HepG2 (cell line): ENCODE data around the gene AUNIP. TPM values are rescaled to one million over a fixed set of nuclear protein-coding genes. Genes with fewer than 3 reads are reported as not detected.

Source experiments
- AGO1 ChIP-seq: fragments of 200-400 bp; formaldehyde crosslinking; IDR thresholded peaks from 2 replicates; pipeline ENCODE4 v1.6.1; 2017; ENCODE audit warnings: mild to moderate bottlenecking, low read depth, low read length, moderate library complexity; ENCODE audit not compliant: poor library complexity, severe bottlenecking
- CREB1 ChIP-seq, 2 experiments: fragments of 450-650 bp in 1 of 2; IDR thresholded peaks; 2 replicates each; pipeline ENCODE4 v1.6.1; 2016 to 2017; ENCODE audit warnings: control low read depth in 1 of 2, mild to moderate bottlenecking in 1 of 2, missing compliant biosample characterization in 1 of 2, missing genetic modification characterization in 1 of 2
- DR1 ChIP-seq: sonication (generic); formaldehyde crosslinking; IDR thresholded peaks from 2 replicates; pipeline ENCODE4 v1.8.0; 2021; ENCODE audit warnings: mild to moderate bottlenecking, missing genetic modification reagents, inconsistent platforms
- EEA1 ChIP-seq: sonication (generic); formaldehyde crosslinking; IDR thresholded peaks from 2 replicates; pipeline ENCODE4 v1.5.1; 2020; ENCODE audit warnings: mild to moderate bottlenecking, missing genetic modification reagents, borderline replicate concordance
- ELF4 ChIP-seq: sonication (generic); formaldehyde crosslinking; IDR thresholded peaks from 2 replicates; pipeline ENCODE4 v1.5.0; 2020; ENCODE audit warnings: missing genetic modification reagents, mild to moderate bottlenecking, moderate library complexity, borderline replicate concordance
- GATAD2A ChIP-seq: IDR thresholded peaks from 2 replicates; pipeline ENCODE4 v1.6.1; 2016
- KLF6 ChIP-seq: IDR thresholded peaks from 2 replicates; pipeline ENCODE4 v1.8.0; 2016; ENCODE audit warnings: missing biosample characterization, missing genetic modification reagents
- MTF1 ChIP-seq: sonication (generic); formaldehyde crosslinking; IDR thresholded peaks from 2 replicates; pipeline ENCODE4 v1.5.0; 2020; ENCODE audit warnings: missing genetic modification reagents
- PRMT3 ChIP-seq: sonication (generic); formaldehyde crosslinking; IDR thresholded peaks from 2 replicates; pipeline ENCODE4 v1.8.1; 2022; ENCODE audit warnings: low read depth, mild to moderate bottlenecking, moderate library complexity, missing genetic modification reagents, borderline replicate concordance
- SMARCE1 ChIP-seq: fragments of 450-650 bp; IDR thresholded peaks from 2 replicates; pipeline ENCODE4 v1.6.1; 2017; ENCODE audit warnings: borderline replicate concordance
- THAP11 ChIP-seq: IDR thresholded peaks from 2 replicates; pipeline ENCODE4 v1.6.1; 2016; ENCODE audit warnings: missing biosample characterization, missing genetic modification reagents
- ZC3H13 ChIP-seq: sonication (generic); formaldehyde crosslinking; IDR thresholded peaks from 2 replicates; pipeline ENCODE4 v1.8.1; 2023; ENCODE audit warnings: mild to moderate bottlenecking, missing genetic modification reagents, moderate library complexity
- ZFP90 ChIP-seq: sonication (generic); formaldehyde crosslinking; IDR thresholded peaks from 2 replicates; pipeline ENCODE4 v1.8.0; 2022; ENCODE audit warnings: missing genetic modification reagents, mild to moderate bottlenecking, inconsistent platforms, borderline replicate concordance
- ZNF234 ChIP-seq: sonication (generic); formaldehyde crosslinking; conservative IDR thresholded peaks from 2 replicates; pipeline ENCODE4 v1.5.1; 2020; ENCODE audit warnings: mild to moderate bottlenecking, missing genetic modification reagents
- ZNF543 ChIP-seq: sonication (generic); formaldehyde crosslinking; IDR thresholded peaks from 2 replicates; pipeline ENCODE4 v1.4.0; 2020; ENCODE audit warnings: mild to moderate bottlenecking, missing genetic modification reagents
- ZNF75D ChIP-seq: sonication (generic); formaldehyde crosslinking; IDR thresholded peaks from 2 replicates; pipeline ENCODE4 v1.8.1; 2023; ENCODE audit warnings: missing genetic modification reagents, mild to moderate bottlenecking, borderline replicate concordance
- ZNF773 ChIP-seq: sonication (generic); formaldehyde crosslinking; IDR thresholded peaks from 2 replicates; pipeline ENCODE4 v1.4.0; 2020; ENCODE audit warnings: missing genetic modification reagents, borderline replicate concordance
- ZSCAN22 ChIP-seq: sonication (generic); formaldehyde crosslinking; IDR thresholded peaks from 2 replicates; pipeline ENCODE4 v1.4.0; 2020; ENCODE audit warnings: mild to moderate bottlenecking, missing genetic modification reagents
- ZZZ3 ChIP-seq: sonication (generic); formaldehyde crosslinking; IDR thresholded peaks from 2 replicates; pipeline ENCODE4 v1.4.0; 2020; ENCODE audit warnings: missing genetic modification reagents, mild to moderate bottlenecking, borderline replicate concordance
- polyA plus RNA-seq, 8 experiments: library from polyadenylated mRNA; depleted of rRNA in 3 of 8; stranded (reverse) in 7 of 8; unstranded in 1 of 8; fragments of >200 nt; fragmentation: Illumina TruSeq in 4 of 8; extraction: Trizol in 4 of 8; gene quantifications; 2 replicates each; pipeline versions ENCODE4 v1.2.1 to v1.2.3, GENCODE V29; 2011 to 2016; ENCODE audit warnings: low read depth in 4 of 8, missing spikeins in 1 of 8, mixed read lengths in 1 of 8; ENCODE audit not compliant: insufficient read depth in 1 of 8
- total RNA-seq, 5 experiments: library from RNA; depleted of rRNA; stranded (reverse); fragments of >200 nt; fragmentation: Illumina TruSeq; extraction: Trizol; gene quantifications; 2 replicates each; pipeline ENCODE4 v1.2.3, GENCODE V29; 2016; ENCODE audit warnings: low read depth in 1 of 5
- TF ChIP-seq, protein P1 (sequence below): sonication (generic); formaldehyde crosslinking; IDR thresholded peaks from 2 replicates; pipeline ENCODE4 v1.4.0; 2020; ENCODE audit warnings: missing genetic modification reagents, mild to moderate bottlenecking, borderline replicate concordance
- TF ChIP-seq, protein P2 (sequence below): sonication (generic); formaldehyde crosslinking; IDR thresholded peaks from 2 replicates; pipeline ENCODE4 v1.4.0; 2020; ENCODE audit warnings: mild to moderate bottlenecking, missing genetic modification reagents
- TF ChIP-seq, protein P3 (sequence below): sonication (generic); formaldehyde crosslinking; IDR thresholded peaks from 2 replicates; pipeline ENCODE4 v1.5.1; 2020; ENCODE audit warnings: mild to moderate bottlenecking, moderate library complexity, missing genetic modification reagents

Gene AUNIP
- total and polyA plus RNA-seq, 2 of the 13 experiments (the other 11 are each of a cell fraction or from before 2014, with no cell fraction given): 3.8 to 12.3 TPM

DNA sequence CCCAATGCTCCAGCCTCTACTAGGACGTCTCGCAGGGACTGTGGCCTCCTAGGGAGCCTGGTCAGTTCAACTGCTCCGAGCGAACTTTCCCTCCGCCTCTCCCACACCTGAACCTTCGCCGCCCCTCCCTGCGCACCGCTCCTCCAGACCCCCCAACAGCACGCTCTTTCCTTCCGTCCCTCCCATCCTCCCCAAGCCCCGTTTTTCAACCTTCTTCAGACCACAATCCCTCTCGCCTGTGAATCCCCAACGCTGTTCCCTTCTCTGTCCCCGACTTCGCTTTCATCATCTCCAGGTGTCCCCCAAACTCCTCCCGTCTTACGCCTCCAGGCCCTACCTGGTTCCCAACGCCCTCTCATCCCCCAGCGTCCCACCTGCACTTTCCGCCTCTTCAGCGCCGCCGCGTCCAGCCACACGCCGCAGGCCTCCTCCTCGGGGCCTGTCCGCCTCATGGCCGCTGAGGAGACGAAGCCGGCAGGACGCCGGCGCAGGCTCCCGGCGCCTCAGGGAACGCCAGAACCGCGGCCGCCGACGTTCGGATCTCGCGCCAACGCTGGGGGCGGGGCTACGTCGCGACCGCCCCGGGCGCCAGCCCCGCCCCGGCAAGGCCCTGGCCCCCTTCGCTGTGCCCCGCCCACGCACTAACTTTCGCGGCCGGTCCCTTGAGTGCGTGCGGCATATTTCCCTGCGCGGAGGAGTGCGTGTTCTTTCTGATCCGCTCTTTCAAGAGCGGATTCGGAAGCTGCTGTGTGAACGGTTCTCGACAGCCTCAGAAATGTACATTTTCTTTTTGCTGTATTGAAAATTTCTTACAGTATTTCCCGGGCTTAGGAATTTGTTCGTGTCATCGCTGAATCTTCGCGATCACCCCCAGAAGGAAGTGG lies at the start of gene AUNIP (continued):
- TF ChIP-seq ZNF75D (CRISPR knock-in tag) (no peak), CREB1 (IDR thresholded peaks at IDR 0.05) (no peak; the same call in 1 of the 2 replicates), CREB1 (CRISPR knock-in tag; IDR thresholded peaks at IDR 0.05) (no peak), ZSCAN22 (CRISPR knock-in tag) (no peak; the same call in 1 of the 2 replicates), KLF6 (CRISPR knock-in tag) (peak; percentile 34; the same call in 1 of the 2 replicates), THAP11 (peak; percentile 71), SMARCE1 (no peak), ELF4 (CRISPR knock-in tag) (no peak; the same call in 1 of the 2 replicates), MTF1 (CRISPR knock-in tag) (peak; percentile 63; the same call in 1 of the 2 replicates), ZNF543 (no peak; the same call in 1 of the 2 replicates), ZZZ3 (CRISPR knock-in tag) (no peak), EEA1 (CRISPR knock-in tag) (peak; percentile 74; the same call in 1 of the 2 replicates), PRMT3 (CRISPR knock-in tag) (no peak), ZNF773 (CRISPR knock-in tag) (no peak), DR1 (CRISPR knock-in tag) (peak; percentile 55; the same call in 1 of the 2 replicates), AGO1 (peak; percentile 37), ZC3H13 (CRISPR knock-in tag) (peak; percentile 95), ZFP90 (CRISPR knock-in tag) (peak; percentile 85), ZNF234 (CRISPR knock-in tag) (no peak), GATAD2A (peak; percentile 77)
- TF ChIP-seq, protein P1, sequence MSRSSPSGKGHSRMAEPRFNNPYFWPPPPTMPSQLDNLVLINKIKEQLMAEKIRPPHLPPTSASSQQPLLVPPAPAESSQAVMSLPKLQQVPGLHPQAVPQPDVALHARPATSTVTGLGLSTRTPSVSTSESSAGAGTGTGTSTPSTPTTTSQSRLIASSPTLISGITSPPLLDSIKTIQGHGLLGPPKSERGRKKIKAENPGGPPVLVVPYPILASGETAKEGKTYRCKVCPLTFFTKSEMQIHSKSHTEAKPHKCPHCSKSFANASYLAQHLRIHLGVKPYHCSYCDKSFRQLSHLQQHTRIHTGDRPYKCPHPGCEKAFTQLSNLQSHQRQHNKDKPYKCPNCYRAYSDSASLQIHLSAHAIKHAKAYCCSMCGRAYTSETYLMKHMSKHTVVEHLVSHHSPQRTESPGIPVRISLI: no peak; the same call in 1 of the 2 replicates
- TF ChIP-seq, protein P2, sequence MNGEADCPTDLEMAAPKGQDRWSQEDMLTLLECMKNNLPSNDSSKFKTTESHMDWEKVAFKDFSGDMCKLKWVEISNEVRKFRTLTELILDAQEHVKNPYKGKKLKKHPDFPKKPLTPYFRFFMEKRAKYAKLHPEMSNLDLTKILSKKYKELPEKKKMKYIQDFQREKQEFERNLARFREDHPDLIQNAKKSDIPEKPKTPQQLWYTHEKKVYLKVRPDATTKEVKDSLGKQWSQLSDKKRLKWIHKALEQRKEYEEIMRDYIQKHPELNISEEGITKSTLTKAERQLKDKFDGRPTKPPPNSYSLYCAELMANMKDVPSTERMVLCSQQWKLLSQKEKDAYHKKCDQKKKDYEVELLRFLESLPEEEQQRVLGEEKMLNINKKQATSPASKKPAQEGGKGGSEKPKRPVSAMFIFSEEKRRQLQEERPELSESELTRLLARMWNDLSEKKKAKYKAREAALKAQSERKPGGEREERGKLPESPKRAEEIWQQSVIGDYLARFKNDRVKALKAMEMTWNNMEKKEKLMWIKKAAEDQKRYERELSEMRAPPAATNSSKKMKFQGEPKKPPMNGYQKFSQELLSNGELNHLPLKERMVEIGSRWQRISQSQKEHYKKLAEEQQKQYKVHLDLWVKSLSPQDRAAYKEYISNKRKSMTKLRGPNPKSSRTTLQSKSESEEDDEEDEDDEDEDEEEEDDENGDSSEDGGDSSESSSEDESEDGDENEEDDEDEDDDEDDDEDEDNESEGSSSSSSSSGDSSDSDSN (CRISPR knock-in tag): peak; percentile 77; the same call in 1 of the 2 replicates
- TF ChIP-seq, protein P3, sequence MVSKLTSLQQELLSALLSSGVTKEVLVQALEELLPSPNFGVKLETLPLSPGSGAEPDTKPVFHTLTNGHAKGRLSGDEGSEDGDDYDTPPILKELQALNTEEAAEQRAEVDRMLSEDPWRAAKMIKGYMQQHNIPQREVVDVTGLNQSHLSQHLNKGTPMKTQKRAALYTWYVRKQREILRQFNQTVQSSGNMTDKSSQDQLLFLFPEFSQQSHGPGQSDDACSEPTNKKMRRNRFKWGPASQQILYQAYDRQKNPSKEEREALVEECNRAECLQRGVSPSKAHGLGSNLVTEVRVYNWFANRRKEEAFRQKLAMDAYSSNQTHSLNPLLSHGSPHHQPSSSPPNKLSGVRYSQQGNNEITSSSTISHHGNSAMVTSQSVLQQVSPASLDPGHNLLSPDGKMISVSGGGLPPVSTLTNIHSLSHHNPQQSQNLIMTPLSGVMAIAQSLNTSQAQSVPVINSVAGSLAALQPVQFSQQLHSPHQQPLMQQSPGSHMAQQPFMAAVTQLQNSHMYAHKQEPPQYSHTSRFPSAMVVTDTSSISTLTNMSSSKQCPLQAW (CRISPR knock-in tag): peak; percentile 43; the same call in 1 of the 2 replicates
